LNCaP clone FGC (cell line): ENCODE results near the gene NKD2.

Experiments
- DNase-seq: peaks from one replicate; pipeline ENCODE4 v3.0.0-alpha.2; 2011; ENCODE audit warnings: low read depth
- H3K4me3 ChIP-seq: 2 replicates; pipeline ENCODE4 v1.5.1; 2011; ENCODE audit warnings: mild to moderate bottlenecking, low read depth, low read length, control low read depth
- CTCF ChIP-seq: IDR thresholded peaks from 2 replicates; pipeline ENCODE4 v1.5.1; 2012; ENCODE audit warnings: mild to moderate bottlenecking; ENCODE audit not compliant: control insufficient read depth, insufficient read depth; ENCODE audit errors: extremely low read depth

Gene NKD2

GRCh38 chr5:1016476-1016875 is 7.9 kb downstream of the NKD2 start:
- no peak for TF ChIP-seq CTCF
- H3K4me3 ChIP-seq, result no peak overlapping the region

GRCh38 chr5:1017056-1017455 is 8.5 kb downstream of the NKD2 start:
- no peak for DNase-seq
- TF ChIP-seq CTCF, result no peak
- no peak overlapping the region for H3K4me3 ChIP-seq

More at GRCh38 chr5:1016476-1016875, 7.9 kb downstream of the NKD2 start:
- no peak for DNase-seq

- TF ChIP-seq CTCF, result no peak
- no peak for DNase-seq
Measured at GRCh38 chr5:1017691-1018455, 9.3 kb downstream of the NKD2 start.

GRCh38 chr5:1018596-1018995 is 10.0 kb downstream of the NKD2 start:
- no peak for TF ChIP-seq CTCF
- DNase-seq, result no peak
- no peak overlapping the region for H3K4me3 ChIP-seq

More at GRCh38 chr5:1017691-1018455, 9.3 kb downstream of the NKD2 start:
- no peak overlapping the region for H3K4me3 ChIP-seq

GRCh38 chr5:1019001-1019905 is 10.7 kb downstream of the NKD2 start:
- no peak for DNase-seq
- TF ChIP-seq CTCF, result no peak

GRCh38 chr5:1020452-1020961 is 11.9 kb downstream of the NKD2 start:
- no peak for TF ChIP-seq CTCF
- no peak overlapping the region for H3K4me3 ChIP-seq
- no peak for DNase-seq

More at GRCh38 chr5:1019001-1019905, 10.7 kb downstream of the NKD2 start:
- no peak overlapping the region for H3K4me3 ChIP-seq
